MCF 10A (cell line): ENCODE data around the gene RGL2. TPM values are rescaled to one million over a fixed set of nuclear protein-coding genes. Genes with fewer than 3 reads are reported as not detected.
A peak's percentile ranks its signal among the peaks of the same experiment; 100 is the strongest.
"Not testable (repeated sequence)": the region's sequence is repeated elsewhere in the genome, so short reads cannot be mapped to it uniquely, and the experiment has no call there.

Source experiments
- BruUV-seq: library from RNA; stranded (reverse); fragments of 400-500 nt; replicated peaks from 2 replicates; lab custom pipeline; 2021; lab: Mats Ljungman, UMichigan
- CTCF ChIA-PET: fragments of 300-600 bp; sonication (Branson Sonifier 250); formaldehyde crosslinking; extraction: SDS; loops from one replicate; lab custom pipeline; 2021; ENCODE audit warnings: antibody characterized with exemption, inconsistent platforms; lab: Yijun Ruan, JAX
- POLR2A ChIA-PET: fragments of 300-600, 350-650 bp; sonication (Branson Sonifier 250); formaldehyde crosslinking; extraction: SDS; loops from one replicate; lab custom pipeline; 2020; ENCODE audit warnings: antibody characterized with exemption, inconsistent platforms; lab: Yijun Ruan, JAX
- DNase-seq: peaks from one replicate; pipeline ENCODE4 v3.0.0-alpha.2; 2018; ENCODE audit not compliant: unreplicated experiment
- H3K27ac Mint-ChIP-seq: one replicate; pipeline ENCODE4 v1.8.0; 2022; ENCODE audit warnings: mild to moderate bottlenecking, low read depth, mixed read lengths; ENCODE audit not compliant: unreplicated experiment
- H3K27me3 Mint-ChIP-seq: one replicate; pipeline ENCODE4 v1.8.0; 2022; ENCODE audit warnings: mixed read lengths; ENCODE audit not compliant: insufficient read depth, unreplicated experiment
- H3K36me3 Mint-ChIP-seq: one replicate; pipeline ENCODE4 v1.8.0; 2022; ENCODE audit warnings: mild to moderate bottlenecking, moderate library complexity, mixed read lengths; ENCODE audit not compliant: insufficient read depth, unreplicated experiment
- H3K4me1 Mint-ChIP-seq: one replicate; pipeline ENCODE4 v1.8.0; 2022; ENCODE audit warnings: mixed read lengths; ENCODE audit not compliant: insufficient read depth, unreplicated experiment
- H3K4me3 Mint-ChIP-seq: one replicate; pipeline ENCODE4 v1.8.0; 2022; ENCODE audit warnings: mild to moderate bottlenecking, moderate library complexity, mixed read lengths; ENCODE audit not compliant: unreplicated experiment
- H3K9me3 Mint-ChIP-seq: one replicate; pipeline ENCODE4 v1.8.0; 2022; ENCODE audit warnings: mixed read lengths; ENCODE audit not compliant: unreplicated experiment
- CTCF ChIP-seq: fragments of 200-600 bp; IDR thresholded peaks from one replicate; pipeline ENCODE4 v1.8.0; 2022; ENCODE audit warnings: antibody characterized with exemption, mild to moderate bottlenecking; ENCODE audit not compliant: unreplicated experiment
- intact Hi-C: fragments of 100-400 bp; cut with micrococcal nuclease; formaldehyde crosslinking; loops from 2 replicates; pipeline ENCODE4 v1.14.1; 2022
- total RNA-seq: library from RNA; stranded (reverse); gene quantifications from 2 replicates; pipeline ENCODE4 v1.2.3, GENCODE V29; 2022

RGL2 gene
- total RNA-seq, 1 experiment from 2014 or later = 30.4 TPM

DNA sequence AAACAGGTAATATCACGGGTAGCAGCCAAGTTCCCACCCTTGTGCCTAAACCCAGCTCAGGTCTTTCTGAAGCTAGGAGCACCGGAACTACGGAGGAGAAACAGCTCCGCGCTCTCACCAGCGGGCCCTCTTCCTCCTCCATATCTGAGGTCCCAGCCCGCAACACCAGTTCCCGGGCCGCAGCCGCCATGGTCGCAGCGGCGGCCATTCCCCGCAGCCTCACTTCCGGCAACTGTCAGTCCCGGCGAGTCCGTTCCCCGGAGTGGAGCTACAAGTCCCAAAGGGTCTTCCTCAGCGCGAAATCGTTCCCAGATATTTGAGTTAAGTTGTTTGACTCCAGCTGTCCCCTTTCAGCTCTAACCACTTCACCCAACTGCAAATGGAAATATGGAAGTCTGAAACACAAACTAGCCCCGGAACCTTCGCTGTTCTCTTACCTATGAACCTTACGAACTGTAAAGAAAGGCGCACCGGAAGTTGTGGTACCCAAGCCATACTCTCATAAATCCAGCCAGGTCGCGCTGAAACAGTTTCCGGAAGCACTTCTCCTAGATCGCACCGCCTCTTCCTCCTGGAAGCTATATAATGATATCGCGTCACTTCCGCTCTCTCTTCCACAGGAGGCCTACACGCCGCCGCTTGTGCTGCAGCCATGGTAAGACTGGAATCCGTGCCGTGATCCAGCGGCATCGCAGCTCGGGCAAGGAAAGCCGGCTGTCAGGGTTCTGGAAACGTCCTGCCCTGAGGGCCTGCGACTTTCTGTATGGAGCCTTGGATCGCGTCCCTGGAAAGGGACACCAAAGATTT, 27.1 kb downstream of the RGL2 start, which contains the start of the genes RPS18 and VPS52:
RPS18 (plus strand) TSS at position 608 of the 807 bp plus-strand sequence; CDS start at position 653, 45 bp downstream.
VPS52 (minus strand) TSS at position 409 of the 807 bp plus-strand sequence; CDS start at position 208, 201 bp downstream.
- BruUV-seq = TSS peak; percentile 81
- CTCF ChIA-PET = interaction anchor here (0.6 to 1.5 kb wide), 8 partner anchors 8 to 1150 kb away, joined by 3 to 10 read pairs (median 3); no protein-coding TSS in a partner anchor
- TF ChIP-seq CTCF = no peak
- intact Hi-C loops = no loop called here
- Mint-ChIP-seq H3K27me3 (no peaks in the 10 kb centered on the region), H3K27ac (peak within 1 kb of the TSS; percentile 100), H3K4me1 (peaks cover 34% of the 10 kb centered on the region), H3K4me3 (peak within 1 kb of the TSS; percentile 99), H3K9me3 (no peaks in the 10 kb centered on the region), H3K36me3 (peaks cover 86% of the 10 kb centered on the region)
- POLR2A ChIA-PET = interaction anchor here (0.6 to 5.4 kb wide), 46 partner anchors 10 to 1730 kb away, joined by 3 to 155 read pairs (median 5); partner anchors contain the start of genes BAG6, BAK1, BRD2 and CUTA
- peak; percentile 99 for DNase-seq

GRCh38 chr6:33271117-33271467, 27.6 kb downstream of the RGL2 start:
- H3K27me3 Mint-ChIP-seq = no peaks in the 10 kb centered on the region
- POLR2A ChIA-PET = interaction anchor here (0.5 to 5.4 kb wide), 33 partner anchors 10 to 1372 kb away, joined by 3 to 155 read pairs (median 8); partner anchors contain the start of genes BRD2, HSD17B8, KIFC1 and PFDN6
- peak overlapping the region; percentile 99 for H3K4me3 Mint-ChIP-seq
- CTCF ChIA-PET = interaction anchor here (0.6 to 1.5 kb wide), 6 partner anchors 8 to 266 kb away, joined by 3 to 10 read pairs (median 3); no protein-coding TSS in a partner anchor
- intact Hi-C loops = no loop called here
- BruUV-seq = no TSS peak
- no peaks in the 10 kb centered on the region for H3K9me3 Mint-ChIP-seq
- DNase-seq = no peak
- peak overlapping the region; percentile 100 for H3K27ac Mint-ChIP-seq
- no peak for TF ChIP-seq CTCF
- peaks cover 86% of the 10 kb centered on the region for H3K36me3 Mint-ChIP-seq
- peaks cover 28% of the 10 kb centered on the region for H3K4me1 Mint-ChIP-seq

DNA sequence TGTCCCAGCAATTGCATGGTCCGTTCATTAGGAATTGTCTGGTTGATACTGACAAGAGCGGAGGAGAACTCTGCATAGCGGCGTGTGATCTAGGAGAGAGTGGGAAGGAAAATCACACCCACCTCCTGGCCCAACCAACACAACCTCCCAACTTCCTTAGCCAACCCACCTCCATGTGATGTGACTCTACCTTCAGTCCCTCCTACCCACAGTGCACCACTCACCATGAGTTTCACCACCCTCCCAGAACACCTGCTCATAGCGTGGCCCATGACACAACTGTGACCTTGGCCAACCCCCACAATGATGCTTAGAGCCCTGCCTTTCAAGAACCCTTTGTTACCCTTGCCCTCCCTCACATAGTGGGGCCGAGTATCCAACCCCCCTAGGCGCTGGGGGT, 34.7 kb downstream of the RGL2 start:
- no peak for TF ChIP-seq CTCF

DNA sequence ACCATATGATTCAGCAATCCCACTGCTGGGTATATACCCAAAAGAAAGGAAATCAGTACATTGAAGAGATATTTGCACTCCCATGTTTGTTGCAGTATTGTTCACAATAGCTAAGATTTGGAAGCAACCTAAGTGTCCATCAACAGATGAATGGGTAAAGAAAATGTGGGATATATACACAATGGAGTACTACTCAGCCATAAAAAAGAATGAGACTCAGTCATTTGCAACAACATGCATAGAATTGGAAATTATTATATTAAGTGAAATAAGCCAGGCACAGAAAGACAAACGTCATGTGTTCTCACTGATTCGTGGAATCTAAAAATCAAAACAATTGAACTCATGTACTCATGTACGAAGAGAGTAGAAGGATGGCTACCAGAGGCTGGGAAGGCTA, 36.3 kb downstream of the RGL2 start:
- CTCF ChIA-PET = interaction anchor here (0.6 to 1.0 kb wide), 3 partner anchors 11 to 1123 kb away, joined by 3 read pairs; partner anchors contain the start of gene B3GALT4
- H3K36me3 Mint-ChIP-seq = peaks cover 74% of the 10 kb centered on the region
- POLR2A ChIA-PET = interaction anchor here (0.9 to 11.1 kb wide), 3 partner anchors 8 to 37 kb away, joined by 3 to 155 read pairs (median 3); partner anchors contain the start of genes RGL2, RPS18 and VPS52
- DNase-seq, intact Hi-C loops, H3K4me1 Mint-ChIP-seq, H3K27ac Mint-ChIP-seq, H3K4me3 Mint-ChIP-seq, H3K9me3 Mint-ChIP-seq, H3K27me3 Mint-ChIP-seq, BruUV-seq: not testable (repeated sequence)

More for the DNA sequence above, 34.7 kb downstream of the RGL2 start:
- CTCF ChIA-PET = interaction anchor here (0.7 to 1.0 kb wide), 2 partner anchors 8 to 14 kb away, joined by 3 to 4 read pairs; partner anchors contain the start of gene RPS18
- no peaks in the 10 kb centered on the region for H3K27me3 Mint-ChIP-seq
- H3K4me1 Mint-ChIP-seq = peaks cover 6% of the 10 kb centered on the region
- POLR2A ChIA-PET = interaction anchor here (0.6 to 11.1 kb wide), 4 partner anchors 7 to 292 kb away, joined by 3 to 155 read pairs (median 4); partner anchors contain the start of genes B3GALT4, RPS18 and VPS52
- no peak overlapping the region for H3K27ac Mint-ChIP-seq
- no peaks in the 10 kb centered on the region for H3K9me3 Mint-ChIP-seq
- DNase-seq = no peak
- peaks cover 76% of the 10 kb centered on the region for H3K36me3 Mint-ChIP-seq
- intact Hi-C loops = no loop called here
- BruUV-seq = no TSS peak
- no peak overlapping the region for H3K4me3 Mint-ChIP-seq
